Sigmoid colon (tissue), 3 donors: ENCODE results near the gene USH2A.

Experiments
- POLR2A ChIP-seq, 2 donors: fragments of 450-650 bp; IDR thresholded peaks; one replicate each; pipeline ENCODE4 v1.6.1; 2016; ENCODE audit warnings: antibody characterized with exemption in 2 of 2, mild to moderate bottlenecking in 2 of 2, moderate library complexity in 2 of 2
- TF ChIP-seq, protein P1 (sequence below), 4 experiments: fragments of 450-650 bp in 3 of 4; fragments of 200-600 bp in 1 of 4; IDR thresholded peaks; one replicate each; pipeline ENCODE4 v1.5.1; 2016 to 2019; ENCODE audit warnings: antibody characterized with exemption in 4 of 4, mild to moderate bottlenecking in 3 of 4, moderate library complexity in 2 of 4

DNA sequence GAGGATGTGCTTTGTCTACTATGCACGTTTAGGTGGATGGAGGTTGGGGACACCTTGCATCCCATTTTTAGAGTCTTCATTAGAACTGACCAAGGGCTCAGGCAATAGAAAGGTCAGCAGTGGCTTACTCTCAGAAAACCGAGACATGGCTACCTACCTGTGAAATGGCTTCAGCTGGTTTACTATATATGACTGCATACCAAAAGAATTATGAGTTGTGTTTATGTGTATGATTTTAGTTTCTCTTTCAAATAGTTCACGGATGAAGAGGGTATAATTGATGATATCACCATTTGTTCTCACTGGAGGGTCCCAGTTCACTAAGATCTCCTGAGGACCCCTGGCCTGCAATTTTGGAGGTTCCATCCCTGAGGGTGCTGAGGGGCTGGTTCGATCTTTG, 749.3 kb downstream of the USH2A start:
- TF ChIP-seq, protein P1, sequence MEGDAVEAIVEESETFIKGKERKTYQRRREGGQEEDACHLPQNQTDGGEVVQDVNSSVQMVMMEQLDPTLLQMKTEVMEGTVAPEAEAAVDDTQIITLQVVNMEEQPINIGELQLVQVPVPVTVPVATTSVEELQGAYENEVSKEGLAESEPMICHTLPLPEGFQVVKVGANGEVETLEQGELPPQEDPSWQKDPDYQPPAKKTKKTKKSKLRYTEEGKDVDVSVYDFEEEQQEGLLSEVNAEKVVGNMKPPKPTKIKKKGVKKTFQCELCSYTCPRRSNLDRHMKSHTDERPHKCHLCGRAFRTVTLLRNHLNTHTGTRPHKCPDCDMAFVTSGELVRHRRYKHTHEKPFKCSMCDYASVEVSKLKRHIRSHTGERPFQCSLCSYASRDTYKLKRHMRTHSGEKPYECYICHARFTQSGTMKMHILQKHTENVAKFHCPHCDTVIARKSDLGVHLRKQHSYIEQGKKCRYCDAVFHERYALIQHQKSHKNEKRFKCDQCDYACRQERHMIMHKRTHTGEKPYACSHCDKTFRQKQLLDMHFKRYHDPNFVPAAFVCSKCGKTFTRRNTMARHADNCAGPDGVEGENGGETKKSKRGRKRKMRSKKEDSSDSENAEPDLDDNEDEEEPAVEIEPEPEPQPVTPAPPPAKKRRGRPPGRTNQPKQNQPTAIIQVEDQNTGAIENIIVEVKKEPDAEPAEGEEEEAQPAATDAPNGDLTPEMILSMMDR (IDR thresholded peaks at IDR 0.05) = no peak
- TF ChIP-seq POLR2A (IDR thresholded peaks at IDR 0.05) = no peak
